Measurements from ENCODE around the gene CHMP4B.

GRCh38 chr20:33803921-33804337, 7.2 kb upstream of the CHMP4B start:
- TF ChIP-seq POLR2A (IDR thresholded peaks at IDR 0.05) (no peak), CTCF (IDR thresholded peaks at IDR 0.05 in 4 of 5, conservative IDR thresholded peaks at IDR 0.05 in 1 of 5) (no peak)
